A673 (cell line): ENCODE measurements around the gene EVX2. TPM values are rescaled to one million over a fixed set of nuclear protein-coding genes. Genes with fewer than 3 reads are reported as not detected.
A peak's percentile ranks its signal among the peaks of the same experiment; 100 is the strongest.

ENCODE experiments used
- BruUV-seq: library from RNA; stranded (reverse); fragments of 400-500 nt; replicated peaks from 2 replicates; lab custom pipeline; 2021; lab: Mats Ljungman, UMichigan
- CTCF ChIA-PET: fragments of 300-600 bp; sonication (Branson Sonifier 250); formaldehyde crosslinking; loops from one replicate; lab custom pipeline; 2022; ENCODE audit warnings: antibody characterized with exemption; lab: Charles Lee
- POLR2A ChIA-PET: fragments of 300-600 bp; sonication (Branson Sonifier 250); formaldehyde crosslinking; loops from one replicate; lab custom pipeline; 2022; ENCODE audit warnings: antibody characterized with exemption; ENCODE audit not compliant: low non-redundant PET; lab: Charles Lee
- DNase-seq: peaks from one replicate; pipeline ENCODE4 v3.0.0-alpha.2; 2015; ENCODE audit warnings: low spot score
- H3K27ac ChIP-seq: fragments of 200-600 bp; sonication (generic); 2 replicates; pipeline ENCODE4 v1.5.1; 2016; ENCODE audit warnings: mixed run types, low read depth, mild to moderate bottlenecking, mixed read lengths, antibody characterized with exemption, low read length; ENCODE audit not compliant: poor library complexity, severe bottlenecking
- H3K27me3 ChIP-seq: fragments of 200-600 bp; sonication (generic); replicated peaks from 2 replicates; pipeline ENCODE4 v1.6.1; 2017; ENCODE audit warnings: mixed run types, low read depth, mild to moderate bottlenecking, mixed read lengths, antibody characterized with exemption, low read length; ENCODE audit not compliant: insufficient read depth, poor library complexity
- H3K36me3 ChIP-seq: fragments of 200-600 bp; sonication (generic); 2 replicates; pipeline ENCODE4 v1.6.1; 2016; ENCODE audit warnings: mixed run types, mild to moderate bottlenecking, mixed read lengths, antibody characterized with exemption, low read length; ENCODE audit not compliant: insufficient read depth, poor library complexity, severe bottlenecking
- H3K4me1 ChIP-seq: fragments of 200-600 bp; sonication (generic); 2 replicates; pipeline ENCODE4 v1.6.1; 2017; ENCODE audit warnings: mixed run types, mild to moderate bottlenecking, mixed read lengths, antibody characterized with exemption, low read length; ENCODE audit not compliant: insufficient read depth, poor library complexity, severe bottlenecking
- H3K4me3 ChIP-seq: fragments of 200-600 bp; sonication (generic); 2 replicates; pipeline ENCODE4 v1.5.1; 2016; ENCODE audit warnings: low read depth, mixed run types, mild to moderate bottlenecking, mixed read lengths, low read length; ENCODE audit not compliant: poor library complexity, severe bottlenecking
- H3K9me3 ChIP-seq: fragments of 200-600 bp; sonication (generic); 2 replicates; pipeline ENCODE4 v1.6.1; 2016; ENCODE audit warnings: mixed run types, low read depth, mild to moderate bottlenecking, mixed read lengths, antibody characterized with exemption, low read length; ENCODE audit not compliant: poor library complexity, severe bottlenecking
- CTCF ChIP-seq: fragments of 300-800, 200-600 bp; sonication (generic); conservative IDR thresholded peaks from 2 replicates; pipeline ENCODE4 v1.5.1; 2017; ENCODE audit warnings: low read depth, mild to moderate bottlenecking, antibody characterized with exemption, low read length, moderate library complexity, mixed read lengths
- EZH2 ChIP-seq: fragments of 200-600 bp; sonication (generic); IDR thresholded peaks from 2 replicates; pipeline ENCODE4 v1.6.1; 2017; ENCODE audit warnings: borderline replicate concordance, low read depth, mild to moderate bottlenecking, mixed read lengths, antibody characterized with exemption, low read length; ENCODE audit not compliant: poor library complexity, severe bottlenecking
- intact Hi-C: fragments of 100-400 bp; cut with micrococcal nuclease; formaldehyde crosslinking; loops from one replicate; pipeline ENCODE4 v1.10.0; 2022; ENCODE audit not compliant: unreplicated experiment
- total RNA-seq: library from RNA; stranded (reverse); gene quantifications from 2 replicates; pipeline ENCODE4 v1.2.3, GENCODE V29; 2021

Gene EVX2
- total RNA-seq, 1 experiment from 2014 or later: 0.41 TPM

GRCh38 chr2:176106581-176107539 is 23.1 kb upstream of the EVX2 start, which contains the start of gene HOXD11:
TSS of gene HOXD11 (plus strand) at chr2:176107280. CDS start at chr2:176107356, 76 bp downstream.
- Histone ChIP-seq H3K36me3 (peaks cover 30% of the 10 kb centered on the region), H3K4me1 (peaks cover 17% of the 10 kb centered on the region), H3K27ac (peak within 1 kb of the TSS; percentile 94), H3K27me3 (no peaks in the 10 kb centered on the region), H3K4me3 (peak within 1 kb of the TSS; percentile 73), H3K9me3 (no peaks in the 10 kb centered on the region)
- TF ChIP-seq EZH2 (no peak), CTCF (no peak)
- intact Hi-C loops: no loop called here
- ChIA-PET POLR2A (interaction anchor here (0.6 to 0.9 kb wide), 3 partner anchors 9 to 703 kb away, joined by 3 to 5 read pairs (median 4); no protein-coding TSS in a partner anchor), CTCF (interaction anchor here (0.7 kb wide), 1 partner anchor 20 kb away, joined by 3 read pairs; no protein-coding TSS in a partner anchor)
- BruUV-seq: no TSS peak
- DNase-seq: peak; percentile 94

- ChIA-PET CTCF (interaction anchor here (0.7 kb wide), 1 partner anchor 21 kb away, joined by 3 read pairs; no protein-coding TSS in a partner anchor), POLR2A (interaction anchor here (0.7 to 0.9 kb wide), 2 partner anchors 8 to 9 kb away, joined by 3 to 5 read pairs; no protein-coding TSS in a partner anchor)
- Histone ChIP-seq H3K4me1 (peaks cover 26% of the 10 kb centered on the region), H3K27me3 (no peaks in the 10 kb centered on the region), H3K9me3 (no peaks in the 10 kb centered on the region), H3K4me3 (peak overlapping the region; percentile 73), H3K27ac (peak overlapping the region; percentile 94), H3K36me3 (peaks cover 22% of the 10 kb centered on the region)
- TF ChIP-seq CTCF (no peak), EZH2 (no peak)
- intact Hi-C loops: no loop called here
- BruUV-seq: no TSS peak
- DNase-seq: peak; percentile 59
Measured at GRCh38 chr2:176105730-176106580, 22.2 kb upstream of the EVX2 start.
